ENCODE results near the gene CPAMD8. TPM values are rescaled to one million over a fixed set of nuclear protein-coding genes. Genes with fewer than 3 reads are reported as not detected.

Gene CPAMD8
- total and polyA plus RNA-seq, 2 donors (not counting 1 experiment from before 2014, with no cell fraction given): 1.1 to 2.7 TPM

GRCh38 chr19:17023805-17024204 is 2.8 kb downstream of the CPAMD8 start:
- H4K20me1 ChIP-seq (ENCODE audit: control insufficient read depth, insufficient read depth, low read length, poor library complexity, severe bottlenecking): no peaks in the 10 kb centered on the region
- DNase-seq (no peak), ATAC-seq (ENCODE audit: low read depth) (no peak)
- H3K4me3 ChIP-seq (ENCODE audit: control extremely low read depth in 1 of 5, extremely low read depth in 1 of 5, insufficient read depth in 1 of 5, low read depth in 2 of 5, low read length in 4 of 5): no peak overlapping the region
- H3K4me2 ChIP-seq (replicated peaks; ENCODE audit: low read depth, low read length, poor library complexity, severe bottlenecking): no peak overlapping the region
- Mint-ChIP-seq H3K9me3 (ENCODE audit: insufficient read depth) (peaks cover 12% of the 10 kb centered on the region), H3K4me1 (peaks cover 13% of the 10 kb centered on the region), H3K4me3 (no peak overlapping the region), H3K27ac (no peak overlapping the region), H3K27me3 (peaks cover 29% of the 10 kb centered on the region)
- H2AFZ ChIP-seq (ENCODE audit: insufficient read depth, low read depth, low read length, poor library complexity, severe bottlenecking): no peak overlapping the region
- TF ChIP-seq CTCF (IDR thresholded peaks at IDR 0.05) (no peak), EZH2 (IDR thresholded peaks at IDR 0.05; ENCODE audit: borderline replicate concordance, insufficient read depth, low read depth, low read length, poor library complexity, severe bottlenecking) (no peak)
- ChIA-PET POLR2A (no interaction called here), CTCF (no interaction called here)
- H3K9me3 ChIP-seq (ENCODE audit: control extremely low read depth in 1 of 3, control insufficient read depth in 2 of 3, insufficient read depth in 1 of 3, low read length in 2 of 3): peaks cover 0 to 47% (median 23%) of the 10 kb centered on the region in 3 donors
- no peaks in the 10 kb centered on the region for H3K36me3 ChIP-seq (replicated peaks in 1 of 2; ENCODE audit: control extremely low read depth in 1 of 2, control insufficient read depth in 1 of 2, extremely low read depth in 1 of 2, insufficient read depth in 2 of 2, low read length in 1 of 2)
- intact Hi-C loops (cut with micrococcal nuclease): no loop called here
- H3K27me3 ChIP-seq (replicated peaks in 1 of 4; ENCODE audit: control extremely low read depth in 1 of 4, control insufficient read depth in 3 of 4, insufficient read depth in 4 of 4, low read length in 3 of 4): peaks cover 0 to 36% (median 13%) of the 10 kb centered on the region in 4 experiments
- H3K79me2 ChIP-seq (ENCODE audit: control insufficient read depth, insufficient read depth, low read length): no peaks in the 10 kb centered on the region
- 100% methylated on average over 2 of the region's 3 CpGs for WGBS (ENCODE audit: insufficient coverage)
- H3K4me1 ChIP-seq (ENCODE audit: control insufficient read depth in 2 of 2, insufficient read depth in 2 of 2, low read length in 2 of 2): peaks cover 11 to 15% of the 10 kb centered on the region in 2 donors
- H3K27ac ChIP-seq (ENCODE audit: low read length in 2 of 2): no peak overlapping the region
- H3K9ac ChIP-seq (ENCODE audit: low read length): no peak overlapping the region

- Histone ChIP-seq H3K9me3 (ENCODE audit: control extremely low read depth in 1 of 3, control insufficient read depth in 2 of 3, insufficient read depth in 1 of 3, low read length in 2 of 3) (peaks cover 0 to 47% (median 23%) of the 10 kb centered on the region in 3 donors), H3K79me2 (ENCODE audit: control insufficient read depth, insufficient read depth, low read length) (no peaks in the 10 kb centered on the region), H4K20me1 (ENCODE audit: control insufficient read depth, insufficient read depth, low read length, poor library complexity, severe bottlenecking) (no peaks in the 10 kb centered on the region), H3K4me3 (ENCODE audit: control extremely low read depth in 1 of 5, extremely low read depth in 1 of 5, insufficient read depth in 1 of 5, low read depth in 2 of 5, low read length in 4 of 5) (no peak overlapping the region), H3K36me3 (replicated peaks in 1 of 2; ENCODE audit: control extremely low read depth in 1 of 2, control insufficient read depth in 1 of 2, extremely low read depth in 1 of 2, insufficient read depth in 2 of 2, low read length in 1 of 2) (no peaks in the 10 kb centered on the region), H3K9ac (ENCODE audit: low read length) (no peak overlapping the region), H3K4me2 (replicated peaks; ENCODE audit: low read depth, low read length, poor library complexity, severe bottlenecking) (no peak overlapping the region), H2AFZ (ENCODE audit: insufficient read depth, low read depth, low read length, poor library complexity, severe bottlenecking) (no peak overlapping the region), H3K27me3 (replicated peaks in 1 of 4; ENCODE audit: control extremely low read depth in 1 of 4, control insufficient read depth in 3 of 4, insufficient read depth in 4 of 4, low read length in 3 of 4) (peaks cover 0 to 25% (median 11%) of the 10 kb centered on the region in 4 experiments), H3K27ac (ENCODE audit: low read length in 2 of 2) (no peak overlapping the region), H3K4me1 (ENCODE audit: control insufficient read depth in 2 of 2, insufficient read depth in 2 of 2, low read length in 2 of 2) (peaks cover 11 to 15% of the 10 kb centered on the region in 2 donors)
- H3K4me1 Mint-ChIP-seq: peaks cover 11% of the 10 kb centered on the region
- no peak for ATAC-seq (ENCODE audit: low read depth)
- DNase-seq: no peak
- H3K4me3 Mint-ChIP-seq: no peak overlapping the region
- WGBS (ENCODE audit: insufficient coverage): 84% methylated on average over 7 of the region's 7 CpGs
- H3K27me3 Mint-ChIP-seq: peaks cover 19% of the 10 kb centered on the region
- TF ChIP-seq CTCF (IDR thresholded peaks at IDR 0.05) (no peak), EZH2 (IDR thresholded peaks at IDR 0.05; ENCODE audit: borderline replicate concordance, insufficient read depth, low read depth, low read length, poor library complexity, severe bottlenecking) (no peak)
- H3K27ac Mint-ChIP-seq: no peak overlapping the region
- POLR2A ChIA-PET: no interaction called here
- CTCF ChIA-PET: no interaction called here
- intact Hi-C loops (cut with micrococcal nuclease): no loop called here
- peaks cover 12% of the 10 kb centered on the region for H3K9me3 Mint-ChIP-seq (ENCODE audit: insufficient read depth)
Measured at GRCh38 chr19:17022738-17023137, 3.9 kb downstream of the CPAMD8 start.
